IPS DF 6.9 (cell line): ENCODE results near the gene TOLLIP.

ENCODE experiments used
- DNase-seq: peaks from one replicate; pipeline ENCODE4 v3.0.0-alpha.2; 2013; ENCODE audit warnings: low read depth, low spot score
- H3K27ac ChIP-seq: one replicate; pipeline ENCODE4 v1.5.1; 2013; ENCODE audit warnings: low read length, control low read depth
- H3K27me3 ChIP-seq: 2 replicates; pipeline ENCODE4 v1.6.1; 2013; ENCODE audit warnings: mild to moderate bottlenecking, low read length; ENCODE audit not compliant: control insufficient read depth, insufficient read depth
- H3K36me3 ChIP-seq: 2 replicates; pipeline ENCODE4 v1.6.1; 2013; ENCODE audit warnings: low read length; ENCODE audit not compliant: control insufficient read depth, insufficient read depth
- H3K4me1 ChIP-seq: 2 replicates; pipeline ENCODE4 v1.6.1; 2013; ENCODE audit warnings: low read length; ENCODE audit not compliant: control insufficient read depth, insufficient read depth
- H3K4me3 ChIP-seq: 2 replicates; pipeline ENCODE4 v1.5.1; 2013; ENCODE audit warnings: mild to moderate bottlenecking, low read length
- H3K9me3 ChIP-seq: 2 replicates; pipeline ENCODE4 v1.6.1; 2013; ENCODE audit warnings: low read length, inconsistent platforms; ENCODE audit not compliant: control insufficient read depth, insufficient read depth
- WGBS: extraction: QIAGEN DNeasy Blood & Tissue Kit; methylation state at CpG from one replicate; pipeline ENCODE4 v1.1.7; 2013; ENCODE audit warnings: mixed read lengths, missing lambda C conversion rate; ENCODE audit not compliant: insufficient read length, insufficient coverage; 5-methylcytosine and 5-hydroxymethylcytosine counted together

The TOLLIP gene

DNA sequence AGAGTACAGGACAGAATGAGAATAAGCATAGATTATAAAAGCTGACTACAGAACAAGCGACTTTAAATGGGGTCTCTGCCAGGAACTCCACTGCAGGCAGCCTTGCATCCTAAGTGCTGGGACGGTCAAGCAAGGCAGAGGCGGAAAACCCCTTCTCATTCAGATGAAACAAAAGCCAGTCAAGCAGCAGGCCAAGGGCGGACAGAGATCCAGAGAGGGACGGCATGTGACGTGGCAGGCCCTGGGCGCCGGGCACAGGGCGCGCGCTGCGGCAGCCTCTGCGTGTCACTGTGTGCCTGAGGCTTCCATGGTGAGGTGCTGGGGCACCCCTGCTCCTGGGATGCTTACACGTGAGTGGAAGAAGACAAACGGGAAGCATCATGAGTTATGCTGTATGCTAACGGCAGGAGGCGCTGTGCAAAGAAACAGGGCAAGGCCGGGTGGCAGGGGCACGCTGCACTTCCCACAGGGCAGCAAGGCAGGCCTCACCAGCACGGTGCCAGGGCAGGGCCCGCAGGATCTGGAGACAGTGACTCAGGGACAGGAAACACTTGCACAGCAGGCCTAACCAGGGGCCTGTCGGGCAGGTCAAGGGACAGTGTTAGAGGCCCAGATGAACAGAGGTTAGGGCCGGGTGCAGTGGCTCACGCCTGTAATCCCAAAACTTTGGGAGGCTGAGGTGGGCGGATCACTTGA is 6.2 kb downstream of the TOLLIP start:
- Histone ChIP-seq H3K4me1 (no peaks in the 10 kb centered on the region; the same call in 1 of the 2 replicates), H3K27ac (no peak overlapping the region), H3K36me3 (no peaks in the 10 kb centered on the region; the same call in 1 of the 2 replicates), H3K4me3 (no peak overlapping the region), H3K9me3 (no peaks in the 10 kb centered on the region), H3K27me3 (no peaks in the 10 kb centered on the region)
- DNase-seq = no peak
- no CpG with 5 or more reads among the region's 25 CpGs for WGBS

DNA sequence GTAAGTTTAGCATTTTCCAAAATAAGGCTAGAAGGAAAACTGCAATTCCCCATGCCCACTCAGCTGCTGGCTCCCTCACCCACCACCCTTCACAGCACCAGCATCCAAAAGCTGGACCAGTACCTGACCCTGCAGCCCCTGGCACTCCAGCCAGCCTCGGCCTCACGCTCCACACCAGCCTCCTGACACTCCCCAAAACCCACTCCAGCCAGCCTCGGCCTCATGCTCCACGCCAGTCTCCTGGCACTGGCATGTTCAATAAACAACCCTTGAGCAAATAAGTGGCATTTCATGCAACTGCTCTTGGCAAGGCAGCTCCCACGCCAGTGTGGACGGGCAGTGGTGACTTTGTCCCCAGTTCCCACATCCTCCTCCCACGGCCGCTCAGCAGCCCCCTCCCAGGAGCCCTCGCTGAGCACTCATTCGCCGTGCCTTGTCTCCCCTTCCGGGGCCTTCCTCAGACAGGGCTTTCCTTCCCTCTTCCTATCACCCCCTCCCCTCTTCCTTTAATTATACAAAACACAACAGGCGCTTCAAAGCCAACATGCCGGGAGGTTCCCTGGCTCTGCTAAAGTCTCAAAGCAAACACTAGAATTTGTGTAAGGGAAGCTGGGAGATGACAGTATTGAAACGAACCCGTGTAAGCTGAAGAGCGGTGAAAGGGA is 6.8 kb downstream of the TOLLIP start:
- no peak for DNase-seq
- no CpG with 5 or more reads among the region's 17 CpGs for WGBS

DNA sequence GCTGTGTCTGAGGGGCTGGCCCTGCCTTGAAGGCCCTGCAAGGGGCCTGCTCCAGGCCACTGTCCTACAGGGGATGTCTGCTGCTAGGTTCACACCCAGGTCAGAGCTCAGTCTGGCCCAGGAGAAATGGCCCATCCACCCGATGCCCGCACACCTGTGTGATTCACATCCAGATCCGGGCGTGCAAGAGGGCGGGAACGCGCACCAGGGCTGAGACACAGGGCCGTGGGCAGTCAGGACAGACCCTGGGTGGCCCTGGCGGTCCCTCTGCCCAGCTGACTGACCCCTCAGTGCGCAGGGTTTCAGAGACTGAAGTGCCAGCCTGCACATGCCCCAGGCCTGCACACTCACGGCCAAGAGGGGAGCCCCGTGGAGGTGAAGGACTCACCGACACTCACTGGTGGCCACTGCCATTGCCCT is 7.4 kb downstream of the TOLLIP start:
- peaks cover 2% of the 10 kb centered on the region; the same call in 1 of the 2 replicates for H3K36me3 ChIP-seq
- no peaks in the 10 kb centered on the region; the same call in 1 of the 2 replicates for H3K4me1 ChIP-seq
- DNase-seq = no peak
- WGBS = no CpG with 5 or more reads among the region's 13 CpGs
- no peaks in the 10 kb centered on the region for H3K27me3 ChIP-seq
- no peak overlapping the region for H3K4me3 ChIP-seq
- H3K27ac ChIP-seq = no peak overlapping the region
- no peaks in the 10 kb centered on the region for H3K9me3 ChIP-seq

More for the DNA sequence above, 6.8 kb downstream of the TOLLIP start:
- Histone ChIP-seq H3K27ac (no peak overlapping the region), H3K4me1 (no peaks in the 10 kb centered on the region; the same call in 1 of the 2 replicates), H3K4me3 (no peak overlapping the region), H3K9me3 (no peaks in the 10 kb centered on the region), H3K27me3 (no peaks in the 10 kb centered on the region), H3K36me3 (peaks cover 2% of the 10 kb centered on the region; the same call in 1 of the 2 replicates)

DNA sequence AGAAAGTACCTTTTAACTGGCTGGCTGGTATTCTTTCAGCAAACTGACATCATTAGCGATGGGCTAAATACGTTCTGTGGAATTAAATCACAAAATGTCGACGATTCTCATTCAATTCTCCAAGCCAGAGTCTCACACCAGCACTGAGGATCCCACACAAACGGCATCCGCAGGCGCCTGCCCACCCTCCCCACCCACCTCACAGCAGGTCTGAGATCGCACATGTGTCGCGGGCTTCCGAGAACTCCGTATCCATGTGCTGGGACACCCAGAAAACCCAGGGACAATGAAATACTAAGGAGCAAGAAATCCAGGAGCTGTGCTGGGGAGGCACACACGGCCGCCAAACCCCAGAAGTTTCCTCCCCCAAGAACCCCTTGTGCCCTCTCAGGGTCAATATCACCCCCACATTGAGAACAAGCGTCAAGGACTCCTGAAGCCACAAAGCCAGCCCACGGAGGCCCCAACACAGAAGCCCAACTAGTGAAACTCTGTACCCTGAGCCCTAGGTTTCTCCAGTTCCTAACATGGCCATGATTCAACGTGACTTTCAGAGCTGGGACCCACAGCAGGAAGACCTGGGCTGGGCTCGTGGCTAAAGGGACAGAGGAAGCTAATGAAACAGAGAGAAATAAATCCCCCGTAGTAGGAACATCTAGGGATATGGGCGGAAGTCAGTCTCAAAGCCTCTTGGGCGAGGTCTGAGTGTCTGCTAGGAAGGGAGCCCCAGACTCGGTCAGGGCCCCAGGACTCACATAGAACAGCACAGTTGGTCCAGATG is 8.0 kb downstream of the TOLLIP start:
- H3K4me1 ChIP-seq = no peaks in the 10 kb centered on the region; the same call in 1 of the 2 replicates
- DNase-seq = no peak
- no CpG with 5 or more reads among the region's 22 CpGs for WGBS

DNA sequence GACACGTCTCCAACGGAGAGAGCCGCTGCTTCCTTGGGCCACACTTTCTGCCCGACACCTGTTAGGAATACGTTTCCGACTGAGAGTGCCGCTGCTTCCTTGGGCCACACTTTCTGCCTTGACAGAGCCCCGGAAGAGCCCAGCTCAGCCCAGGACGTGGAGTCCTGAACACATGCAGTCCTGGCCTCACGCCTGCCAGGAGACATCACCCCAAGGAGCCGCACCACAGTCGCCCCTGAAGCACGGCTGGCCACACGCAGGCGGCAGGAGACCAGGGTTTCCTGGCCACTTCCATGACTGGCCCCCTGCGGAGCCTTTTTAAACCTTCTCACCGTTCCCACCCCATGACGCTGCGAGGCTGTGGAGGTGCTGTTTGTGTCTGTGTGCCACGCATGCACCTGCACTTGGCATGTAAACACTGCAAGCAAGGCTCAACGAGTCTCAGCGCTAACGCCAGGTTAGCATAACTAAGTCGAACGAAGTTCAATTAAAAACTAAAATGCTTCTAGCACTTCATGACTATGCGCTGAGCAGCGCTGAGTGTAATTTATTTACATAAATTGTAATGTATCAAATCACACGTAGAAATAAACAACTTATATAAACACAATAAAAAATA is 8.8 kb downstream of the TOLLIP start:
- Histone ChIP-seq H3K36me3 (peaks cover 2% of the 10 kb centered on the region; the same call in 1 of the 2 replicates), H3K4me1 (no peaks in the 10 kb centered on the region; the same call in 1 of the 2 replicates), H3K27ac (no peak overlapping the region), H3K4me3 (no peak overlapping the region), H3K27me3 (no peaks in the 10 kb centered on the region), H3K9me3 (no peaks in the 10 kb centered on the region)
- WGBS = no CpG with 5 or more reads among the region's 28 CpGs
- DNase-seq = no peak

More for the DNA sequence above, 8.0 kb downstream of the TOLLIP start:
- H3K27me3 ChIP-seq = no peaks in the 10 kb centered on the region
- H3K4me3 ChIP-seq = no peak overlapping the region
- H3K36me3 ChIP-seq = peaks cover 2% of the 10 kb centered on the region; the same call in 1 of the 2 replicates
- H3K27ac ChIP-seq = no peak overlapping the region
- H3K9me3 ChIP-seq = no peaks in the 10 kb centered on the region

DNA sequence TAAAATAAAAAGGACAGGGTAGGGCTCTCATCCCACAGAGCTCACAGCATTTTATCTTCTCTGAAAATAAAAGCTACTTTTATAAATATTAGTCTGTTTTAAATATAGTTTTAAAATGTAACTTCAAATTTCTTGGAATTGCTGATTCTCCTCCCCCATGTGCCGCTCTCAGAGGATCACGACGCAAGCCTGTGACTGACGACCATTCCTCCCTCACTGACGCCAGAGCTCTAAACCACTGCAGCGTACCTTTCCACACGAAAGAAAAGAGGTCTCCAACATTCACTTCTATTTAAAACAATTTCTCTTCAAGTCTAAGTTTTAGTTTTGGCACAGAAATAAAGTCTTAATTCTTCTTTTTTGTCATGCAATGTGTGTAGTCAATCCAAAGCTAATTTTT is 9.3 kb downstream of the TOLLIP start:
- Histone ChIP-seq H3K36me3 (peaks cover 2% of the 10 kb centered on the region; the same call in 1 of the 2 replicates), H3K27me3 (no peaks in the 10 kb centered on the region), H3K27ac (no peak overlapping the region), H3K4me3 (no peak overlapping the region), H3K4me1 (no peaks in the 10 kb centered on the region; the same call in 1 of the 2 replicates), H3K9me3 (no peaks in the 10 kb centered on the region)
- DNase-seq = no peak
- no CpG with 5 or more reads among the region's 7 CpGs for WGBS

DNA sequence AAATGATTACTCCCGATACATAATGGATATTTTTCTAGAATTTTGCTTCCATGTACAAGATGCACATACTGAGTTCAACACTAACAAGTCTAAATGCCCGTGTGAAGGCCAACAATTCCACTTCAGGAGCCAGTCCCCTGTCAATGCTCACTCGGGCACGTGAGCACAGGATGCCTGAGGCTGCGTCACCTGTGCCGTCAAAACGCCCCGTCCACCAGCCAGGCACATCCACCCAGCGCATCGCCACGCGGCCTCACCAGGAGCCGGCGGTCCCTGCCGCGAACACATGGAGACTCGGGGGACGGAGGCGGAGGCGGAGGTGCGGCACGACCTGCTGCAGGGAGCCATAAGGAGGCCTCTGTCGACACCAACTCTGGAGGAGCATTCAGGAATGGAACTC is 9.8 kb downstream of the TOLLIP start:
- WGBS = no CpG with 5 or more reads among the region's 23 CpGs
- no peak overlapping the region for H3K4me3 ChIP-seq
- H3K27ac ChIP-seq = no peak overlapping the region
- DNase-seq = no peak
- no peaks in the 10 kb centered on the region; the same call in 1 of the 2 replicates for H3K4me1 ChIP-seq
- no peaks in the 10 kb centered on the region for H3K9me3 ChIP-seq
- no peaks in the 10 kb centered on the region for H3K27me3 ChIP-seq
- H3K36me3 ChIP-seq = peaks cover 2% of the 10 kb centered on the region; the same call in 1 of the 2 replicates

DNA sequence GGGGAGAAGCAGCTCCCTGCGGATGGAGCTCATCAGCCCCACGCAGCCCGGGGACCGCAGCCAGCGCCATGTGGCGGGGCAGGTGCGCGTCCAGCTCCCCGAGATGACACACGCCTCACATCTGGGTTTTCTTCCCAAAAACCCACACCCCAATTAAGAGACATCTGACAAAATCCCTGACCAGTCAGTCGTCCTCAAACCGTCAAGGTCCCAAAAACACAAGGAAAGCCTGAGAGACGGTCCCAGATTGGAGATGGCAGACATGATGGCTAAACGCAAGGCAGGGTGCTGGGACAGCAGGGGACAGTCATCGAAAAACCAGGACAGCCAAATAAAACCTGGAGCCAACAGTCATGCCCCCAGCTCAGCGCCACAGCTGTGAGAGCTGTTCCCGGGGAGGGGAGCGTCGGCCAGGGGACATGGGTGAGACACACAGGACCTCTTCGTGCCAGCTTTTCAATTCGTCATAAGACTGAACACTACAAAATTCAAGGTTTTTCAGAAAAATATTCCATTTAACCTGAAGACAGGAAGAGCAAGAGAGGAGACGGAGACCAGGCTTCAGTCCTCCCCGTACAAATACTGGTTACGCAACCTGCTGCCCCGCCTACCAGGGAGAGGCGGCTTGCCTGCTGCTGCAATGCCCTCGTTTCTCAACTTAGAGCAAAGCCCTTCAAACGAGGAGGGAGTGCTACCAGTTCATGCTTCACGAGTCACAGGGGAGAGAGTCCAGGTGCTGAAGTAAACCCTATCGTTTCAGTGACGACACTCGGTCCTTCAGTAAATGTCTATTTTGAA is 10.5 kb downstream of the TOLLIP start:
- H3K36me3 ChIP-seq = peaks cover 2% of the 10 kb centered on the region; the same call in 1 of the 2 replicates
- no peaks in the 10 kb centered on the region for H3K9me3 ChIP-seq
- H3K27ac ChIP-seq = no peak overlapping the region
- WGBS = no CpG with 5 or more reads among the region's 32 CpGs
- no peaks in the 10 kb centered on the region for H3K27me3 ChIP-seq
- H3K4me1 ChIP-seq = no peaks in the 10 kb centered on the region; the same call in 1 of the 2 replicates
- no peak for DNase-seq
- no peak overlapping the region for H3K4me3 ChIP-seq

DNA sequence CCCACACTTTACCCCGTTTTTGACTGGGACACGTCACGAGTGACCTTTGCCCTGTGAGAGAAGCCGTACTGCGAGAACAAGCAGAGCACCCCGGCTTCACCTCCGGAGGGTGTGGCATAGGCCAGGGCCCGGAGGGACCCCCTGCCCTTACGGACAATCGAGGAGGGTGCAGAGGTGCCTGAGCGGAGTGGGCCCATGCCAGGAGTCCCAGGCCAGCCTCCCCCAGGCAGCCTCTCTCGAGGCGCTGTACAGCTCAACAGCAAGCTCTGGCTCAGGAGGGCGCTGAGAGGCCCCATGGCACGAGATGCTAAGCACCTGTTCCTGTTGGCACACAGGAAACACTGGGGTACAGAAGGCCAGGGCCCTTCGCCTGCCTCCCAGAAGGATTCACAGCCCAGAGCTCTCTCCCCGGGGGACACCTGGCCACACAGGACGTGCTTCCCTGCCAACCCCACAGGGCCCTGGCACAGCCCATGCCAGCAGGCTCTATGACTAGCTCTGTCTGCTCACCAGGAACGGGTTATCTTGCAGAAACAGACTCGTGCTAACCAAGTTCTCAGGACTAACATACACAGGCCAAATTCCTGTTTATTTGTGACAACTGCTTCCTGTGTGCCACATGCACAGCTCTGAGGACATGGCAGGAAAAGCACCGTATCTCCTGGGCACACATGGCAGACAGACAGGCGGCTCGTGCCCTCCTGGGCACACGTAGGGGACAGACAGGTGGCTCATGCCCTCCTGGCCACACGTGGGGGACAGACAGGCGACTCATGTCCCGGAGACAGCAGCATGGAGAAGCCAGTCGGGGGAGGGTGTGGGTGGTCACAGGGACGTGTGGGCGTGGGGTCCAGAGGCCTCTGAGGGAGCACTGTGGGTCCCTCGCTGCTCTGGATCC is 11.6 kb downstream of the TOLLIP start:
- no peaks in the 10 kb centered on the region for H3K9me3 ChIP-seq
- H3K27ac ChIP-seq = no peak overlapping the region
- no peak overlapping the region for H3K4me3 ChIP-seq
- H3K36me3 ChIP-seq = peaks cover 7% of the 10 kb centered on the region; the same call in 1 of the 2 replicates
- no peak for DNase-seq
- WGBS = no CpG with 5 or more reads among the region's 31 CpGs
- no peaks in the 10 kb centered on the region for H3K27me3 ChIP-seq
- no peaks in the 10 kb centered on the region for H3K4me1 ChIP-seq
